SHP77 (cell line): Measurements from ENCODE around the gene ARHGEF17.

Experiments
- DNase-seq, 2 experiments: peaks; one replicate each; lab custom pipeline; 2025; lab: John Stamatoyannopoulos, UW

ARHGEF17 gene

GRCh38 chr11:73293356-73293936 is 14.6 kb upstream of the ARHGEF17 start:
- no peak for DNase-seq

- no peak for DNase-seq
Measured at GRCh38 chr11:73294604-73295003, 13.5 kb upstream of the ARHGEF17 start.

DNA sequence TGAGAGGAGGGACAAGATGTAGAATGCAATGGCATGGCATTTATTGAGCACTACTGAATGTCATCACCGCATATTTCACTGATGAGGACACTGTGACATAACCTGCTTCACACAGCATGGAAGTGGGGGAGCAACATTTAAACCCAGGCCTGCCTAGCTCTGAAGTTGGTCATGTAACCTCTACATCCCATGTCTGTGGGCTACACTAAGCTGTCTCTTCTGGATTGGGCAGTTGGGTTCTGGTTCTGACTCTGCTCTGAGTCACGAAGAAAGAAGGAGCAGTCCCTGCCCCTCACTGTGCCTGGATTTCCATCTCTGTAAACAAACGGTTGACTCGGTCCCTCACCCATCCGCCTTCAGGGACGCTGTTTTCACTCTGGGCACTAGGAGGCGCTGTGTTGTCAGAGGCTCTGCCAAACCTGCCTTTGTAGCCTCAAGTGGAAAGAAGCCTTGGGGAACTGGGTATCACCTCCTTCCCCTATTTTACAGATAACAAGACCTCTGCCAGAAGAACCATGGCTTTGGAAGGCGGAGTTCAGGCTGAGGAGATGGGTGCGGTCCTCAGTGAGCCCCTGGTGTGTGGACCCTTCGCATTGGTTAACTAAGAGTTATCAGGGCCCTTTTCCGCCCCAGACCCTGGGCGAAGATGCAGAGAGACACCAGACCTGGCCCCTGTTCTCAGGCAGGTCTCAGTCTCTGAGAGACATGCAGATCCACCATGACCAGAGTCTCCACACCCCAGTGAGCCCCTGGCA is 12.7 kb upstream of the ARHGEF17 start:
- peak; percentile 35 to 71 for DNase-seq

- DNase-seq = no peak
Measured at GRCh38 chr11:73295996-73296318, 12.1 kb upstream of the ARHGEF17 start.

- no peak for DNase-seq
Measured at GRCh38 chr11:73296501-73297230, 11.4 kb upstream of the ARHGEF17 start.

- no peak for DNase-seq
Measured at GRCh38 chr11:73297231-73297590, 10.9 kb upstream of the ARHGEF17 start.

DNA sequence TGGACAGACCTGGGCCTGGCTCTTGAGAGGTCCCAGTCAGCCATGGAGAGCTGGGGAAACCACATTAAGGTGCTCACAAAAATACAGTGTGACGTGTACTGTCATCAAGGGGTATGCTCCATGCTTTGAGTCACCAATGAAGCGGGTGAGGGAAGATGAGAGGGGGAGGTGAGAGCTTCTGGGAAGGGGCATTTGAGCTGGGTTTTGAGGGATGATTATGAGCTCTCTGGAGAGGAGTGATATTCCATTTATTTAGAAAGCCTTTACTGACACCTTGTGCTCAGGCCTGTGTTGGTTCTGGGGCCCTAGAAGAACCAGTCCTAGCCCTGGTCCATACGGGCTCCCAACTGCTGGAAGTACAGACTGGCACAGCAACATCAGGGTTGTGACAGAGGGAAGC is 10.4 kb upstream of the ARHGEF17 start:
- DNase-seq = no peak

DNA sequence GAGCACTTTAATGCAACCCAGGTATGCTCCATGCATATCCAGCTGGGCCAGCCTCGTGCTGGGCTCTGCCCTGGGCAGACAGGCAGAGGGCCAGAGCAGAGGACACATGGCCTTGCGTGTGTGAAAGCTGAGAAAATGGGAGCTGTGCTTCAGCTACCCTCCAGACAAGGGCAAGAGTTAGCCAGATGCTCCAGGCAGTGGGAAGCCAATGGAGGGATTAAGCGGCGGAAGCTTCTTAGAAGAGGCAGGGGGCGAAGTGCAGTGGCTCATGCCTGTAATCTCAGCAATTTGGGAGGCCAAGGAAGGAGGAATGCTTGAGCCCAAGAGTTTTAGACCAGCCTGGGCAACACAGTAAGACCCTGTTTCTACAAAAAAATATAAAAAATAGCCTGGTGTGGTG is 9.8 kb upstream of the ARHGEF17 start:
- DNase-seq = no peak

- no peak for DNase-seq
Measured at GRCh38 chr11:73299751-73300150, 8.3 kb upstream of the ARHGEF17 start.

DNA sequence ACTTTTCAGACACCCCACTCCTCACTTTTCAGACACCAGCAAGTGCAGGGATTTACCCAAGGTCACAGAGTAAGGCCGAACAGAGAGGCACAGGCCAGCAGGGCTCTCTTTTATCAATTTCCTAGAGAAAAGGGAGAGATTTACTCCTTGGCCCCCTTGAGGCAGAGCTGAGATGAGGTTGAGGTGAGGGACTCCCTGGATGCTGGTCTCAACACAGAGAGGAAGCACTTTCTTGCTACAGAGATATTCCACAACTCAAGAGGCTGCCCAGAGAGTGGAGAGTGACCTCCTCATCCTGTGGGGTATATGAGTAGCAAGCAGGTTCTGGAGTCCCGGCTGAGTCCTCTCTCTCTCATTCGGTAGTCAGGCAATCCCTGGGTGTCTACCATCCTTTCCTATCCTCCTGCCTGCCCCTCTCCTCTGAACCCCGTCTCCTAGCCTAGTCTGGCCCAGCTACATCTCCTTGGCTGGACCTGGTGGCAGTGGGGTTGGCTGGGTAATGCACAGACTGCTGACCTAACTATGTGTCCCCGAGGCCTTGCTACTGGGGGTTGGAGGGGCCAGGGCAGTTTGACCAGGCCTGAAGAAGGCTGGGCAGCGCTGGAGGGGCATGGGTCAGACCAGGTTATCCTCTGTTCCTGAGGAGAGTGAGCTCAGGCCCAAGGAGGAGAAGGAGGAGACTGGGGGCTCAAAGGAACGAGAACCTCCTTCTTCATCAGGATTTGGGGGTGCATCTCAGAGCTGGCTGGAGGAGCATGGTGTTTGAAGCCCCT is 1.8 kb upstream of the ARHGEF17 start:
- no peak for DNase-seq

DNA sequence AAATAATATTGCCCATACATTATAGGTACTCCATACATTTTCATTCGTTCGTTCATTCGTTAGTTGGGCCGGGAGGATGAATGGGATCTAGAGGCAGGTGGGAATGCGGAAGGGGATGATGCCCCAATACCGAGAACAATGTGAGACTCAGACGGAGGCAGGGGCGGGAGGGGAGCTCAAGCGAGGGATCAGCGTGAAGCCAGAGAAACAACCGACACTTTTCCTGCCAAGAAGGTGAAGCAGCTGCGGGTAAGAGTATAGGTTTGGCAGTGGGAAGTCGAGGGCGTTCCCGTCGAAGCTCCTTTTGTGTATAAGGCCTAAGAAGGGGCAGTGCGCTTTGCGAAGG is 1.1 kb upstream of the ARHGEF17 start:
- peak in 1 of 2 experiments; percentile 56 for DNase-seq

DNA sequence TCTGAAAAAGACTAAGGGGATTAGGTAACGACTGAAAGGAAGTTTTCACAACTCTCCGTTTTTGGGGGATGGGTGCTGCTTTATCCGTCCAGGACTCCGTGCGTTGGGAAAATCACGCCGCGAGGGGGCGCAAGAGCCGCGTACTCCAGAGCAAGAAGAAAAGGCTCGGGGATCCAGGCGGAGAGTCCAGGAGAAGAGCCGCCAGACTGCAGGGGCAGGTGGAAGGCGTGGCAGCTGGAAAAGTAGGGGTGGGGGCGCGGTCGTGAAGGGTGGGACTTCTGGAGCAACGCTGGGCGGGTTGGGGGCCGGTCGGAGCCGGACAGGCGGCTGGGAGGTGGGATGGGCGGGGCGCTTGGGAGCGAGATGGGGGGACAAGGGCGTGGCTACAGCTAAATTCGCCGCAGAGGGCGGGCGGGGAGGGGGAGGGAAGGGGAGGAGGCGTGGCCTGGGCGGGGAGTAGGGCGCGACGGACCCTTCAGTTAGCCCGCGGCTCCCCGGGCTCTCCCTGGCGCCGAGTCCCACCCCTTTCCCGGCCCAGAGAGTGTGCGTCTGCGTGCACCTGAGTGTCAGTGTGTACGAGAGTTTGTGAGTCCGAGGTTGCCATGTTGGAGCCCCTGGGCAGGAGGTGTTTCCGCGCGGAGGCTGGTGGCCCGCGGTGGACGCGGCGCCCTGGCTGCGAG is 613 bp upstream of the ARHGEF17 start:
- peak; percentile 98 for DNase-seq

- no peak for DNase-seq
Measured at GRCh38 chr11:73308961-73309919, 1.2 kb downstream of the ARHGEF17 start.

- DNase-seq = no peak
Measured at GRCh38 chr11:73310076-73310475, 2.0 kb downstream of the ARHGEF17 start.

DNA sequence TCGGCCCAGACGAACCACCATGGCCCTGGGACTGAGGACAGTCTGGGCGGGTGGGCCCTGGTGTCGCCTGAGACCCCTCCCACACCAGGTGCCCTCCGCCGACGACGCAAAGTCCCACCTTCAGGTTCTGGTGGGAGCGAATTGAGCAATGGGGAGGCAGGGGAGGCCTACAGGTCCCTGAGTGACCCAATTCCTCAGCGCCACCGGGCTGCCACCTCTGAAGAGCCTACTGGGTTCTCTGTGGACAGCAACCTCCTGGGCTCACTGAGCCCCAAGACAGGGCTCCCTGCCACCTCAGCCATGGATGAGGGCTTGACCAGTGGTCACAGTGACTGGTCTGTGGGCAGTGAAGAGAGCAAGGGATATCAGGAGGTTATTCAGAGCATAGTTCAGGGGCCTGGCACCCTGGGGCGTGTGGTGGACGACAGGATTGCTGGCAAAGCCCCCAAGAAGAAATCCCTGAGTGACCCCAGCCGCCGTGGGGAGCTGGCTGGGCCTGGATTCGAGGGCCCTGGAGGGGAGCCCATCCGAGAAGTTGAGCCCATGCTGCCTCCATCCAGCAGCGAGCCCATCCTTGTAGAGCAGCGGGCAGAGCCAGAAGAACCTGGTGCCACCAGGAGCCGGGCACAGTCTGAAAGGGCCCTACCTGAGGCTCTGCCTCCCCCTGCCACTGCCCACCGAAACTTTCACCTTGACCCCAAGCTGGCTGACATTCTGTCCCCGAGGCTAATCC is 2.8 kb downstream of the ARHGEF17 start:
- DNase-seq = no peak

GRCh38 chr11:73311394-73311869 is 3.4 kb downstream of the ARHGEF17 start:
- DNase-seq = no peak

GRCh38 chr11:73312036-73312435 is 4.0 kb downstream of the ARHGEF17 start:
- DNase-seq = no peak

DNA sequence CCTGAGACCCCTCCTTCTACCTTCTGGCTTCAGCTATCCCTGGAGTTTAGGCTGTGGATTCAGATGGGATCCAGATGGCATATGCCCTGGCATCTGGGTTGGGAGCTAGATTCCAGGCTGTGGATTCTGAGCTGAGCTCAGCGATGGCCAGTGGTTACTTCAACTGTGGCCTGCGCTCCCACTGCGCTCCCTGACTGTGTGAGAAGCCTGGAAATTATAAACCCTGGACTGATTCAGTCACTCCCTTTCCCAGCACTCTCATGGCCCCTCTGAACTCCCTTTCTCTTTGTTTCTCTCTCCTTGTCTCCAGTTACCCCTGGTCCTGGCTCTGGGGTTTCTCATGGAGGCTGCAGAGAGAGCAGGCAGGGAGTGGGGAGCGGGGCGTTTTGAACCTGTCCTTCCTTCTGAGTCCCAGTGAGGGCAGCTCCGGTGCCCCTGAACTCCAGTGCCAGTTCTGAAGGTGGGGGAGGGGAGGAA is 4.8 kb downstream of the ARHGEF17 start:
- no peak for DNase-seq

- no peak for DNase-seq
Measured at GRCh38 chr11:73313652-73314051, 5.6 kb downstream of the ARHGEF17 start.
